ENCODE data around the gene CST7.

The CST7 gene

DNA sequence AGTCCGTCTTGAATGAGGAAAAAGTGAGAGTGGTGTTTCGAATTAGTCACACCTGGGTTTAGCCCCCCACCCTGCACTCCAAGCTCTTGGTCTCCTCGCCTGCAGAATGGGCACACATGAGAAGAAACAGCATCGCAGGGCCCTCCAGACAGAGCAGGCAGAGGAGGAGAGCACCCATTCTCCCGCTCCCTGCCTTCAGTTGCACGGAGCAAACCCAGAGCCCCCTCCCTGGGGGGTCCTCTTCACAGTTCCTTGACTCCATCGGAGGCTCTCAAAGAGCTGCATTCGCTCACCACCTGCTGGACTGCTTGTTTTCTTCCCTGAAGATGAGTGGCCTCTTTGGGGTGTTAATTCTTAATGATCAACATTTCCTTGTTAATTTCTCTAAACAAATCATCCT is 5.1 kb downstream of the CST7 start:
- in situ Hi-C loops (cut with HindIII; ENCODE audit: low pct_ligation_motif_present, low sequenced_read_pairs), result no loop called here
- TF ChIP-seq, protein P1, sequence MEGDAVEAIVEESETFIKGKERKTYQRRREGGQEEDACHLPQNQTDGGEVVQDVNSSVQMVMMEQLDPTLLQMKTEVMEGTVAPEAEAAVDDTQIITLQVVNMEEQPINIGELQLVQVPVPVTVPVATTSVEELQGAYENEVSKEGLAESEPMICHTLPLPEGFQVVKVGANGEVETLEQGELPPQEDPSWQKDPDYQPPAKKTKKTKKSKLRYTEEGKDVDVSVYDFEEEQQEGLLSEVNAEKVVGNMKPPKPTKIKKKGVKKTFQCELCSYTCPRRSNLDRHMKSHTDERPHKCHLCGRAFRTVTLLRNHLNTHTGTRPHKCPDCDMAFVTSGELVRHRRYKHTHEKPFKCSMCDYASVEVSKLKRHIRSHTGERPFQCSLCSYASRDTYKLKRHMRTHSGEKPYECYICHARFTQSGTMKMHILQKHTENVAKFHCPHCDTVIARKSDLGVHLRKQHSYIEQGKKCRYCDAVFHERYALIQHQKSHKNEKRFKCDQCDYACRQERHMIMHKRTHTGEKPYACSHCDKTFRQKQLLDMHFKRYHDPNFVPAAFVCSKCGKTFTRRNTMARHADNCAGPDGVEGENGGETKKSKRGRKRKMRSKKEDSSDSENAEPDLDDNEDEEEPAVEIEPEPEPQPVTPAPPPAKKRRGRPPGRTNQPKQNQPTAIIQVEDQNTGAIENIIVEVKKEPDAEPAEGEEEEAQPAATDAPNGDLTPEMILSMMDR (IDR thresholded peaks at IDR 0.05; ENCODE audit: low read depth, low read length, missing control alignments), result no peak
- no peak overlapping the region for H3K4me3 ChIP-seq (ENCODE audit: low read depth, low read length)
- no peaks in the 10 kb centered on the region for H3K36me3 ChIP-seq (replicated peaks)
- no peak for DNase-seq
- H3K27me3 ChIP-seq (replicated peaks), result no peaks in the 10 kb centered on the region
- no peak overlapping the region for H3K27ac ChIP-seq

DNA sequence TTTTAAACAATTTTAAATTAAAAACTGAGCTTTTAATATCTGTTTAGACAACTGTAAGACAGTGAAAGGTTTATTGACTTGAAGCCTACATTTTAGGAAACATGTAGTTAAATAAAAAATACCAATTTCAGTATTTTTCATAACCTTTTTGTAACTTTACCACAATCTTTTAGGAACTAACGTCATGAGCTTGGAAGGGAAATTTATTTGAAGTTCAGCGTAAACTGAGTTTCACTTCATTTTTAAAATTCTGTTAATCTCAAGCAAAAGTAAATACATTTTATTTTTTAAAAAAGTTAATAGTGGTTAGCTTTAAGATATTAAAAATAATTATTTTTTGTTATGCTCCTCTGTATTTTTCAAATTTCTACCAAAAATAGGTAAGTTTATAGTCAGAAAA is 5.5 kb downstream of the CST7 start:
- H3K27ac ChIP-seq, result no peak overlapping the region
- TF ChIP-seq, protein P1 (IDR thresholded peaks at IDR 0.05; ENCODE audit: low read depth, low read length, missing control alignments), result no peak
- DNase-seq, result no peak
- in situ Hi-C loops (cut with HindIII; ENCODE audit: low pct_ligation_motif_present, low sequenced_read_pairs), result no loop called here
- H3K4me3 ChIP-seq (ENCODE audit: low read depth, low read length), result no peak overlapping the region
- H3K27me3 ChIP-seq (replicated peaks), result no peaks in the 10 kb centered on the region
- peaks cover 2% of the 10 kb centered on the region for H3K36me3 ChIP-seq (replicated peaks)

DNA sequence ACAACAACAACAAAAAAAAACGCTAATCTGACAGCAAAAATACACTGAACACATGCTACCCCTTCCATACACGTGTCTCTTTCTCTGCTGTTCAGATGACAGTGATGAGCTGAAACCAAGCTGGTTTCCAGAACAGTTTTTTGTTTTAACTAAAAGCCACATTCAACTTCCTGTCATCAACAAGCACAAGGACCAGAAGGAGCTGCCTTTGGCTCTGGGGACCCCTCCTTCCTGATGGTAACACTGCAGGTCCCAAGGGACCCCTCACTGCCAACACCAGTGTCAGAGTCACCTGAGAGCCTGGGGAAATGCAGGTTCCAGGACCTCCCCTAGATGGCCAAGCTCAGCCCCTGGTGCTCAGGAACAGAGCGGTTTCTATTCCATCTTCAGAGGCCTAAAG is 6.0 kb downstream of the CST7 start:
- in situ Hi-C loops (cut with HindIII; ENCODE audit: low pct_ligation_motif_present, low sequenced_read_pairs), result no loop called here
- Histone ChIP-seq H3K4me3 (ENCODE audit: low read depth, low read length) (no peak overlapping the region), H3K27me3 (replicated peaks) (no peaks in the 10 kb centered on the region), H3K27ac (no peak overlapping the region), H3K36me3 (replicated peaks) (peaks cover 2% of the 10 kb centered on the region)
- TF ChIP-seq, protein P1 (IDR thresholded peaks at IDR 0.05; ENCODE audit: low read depth, low read length, missing control alignments), result no peak
- no peak for DNase-seq

DNA sequence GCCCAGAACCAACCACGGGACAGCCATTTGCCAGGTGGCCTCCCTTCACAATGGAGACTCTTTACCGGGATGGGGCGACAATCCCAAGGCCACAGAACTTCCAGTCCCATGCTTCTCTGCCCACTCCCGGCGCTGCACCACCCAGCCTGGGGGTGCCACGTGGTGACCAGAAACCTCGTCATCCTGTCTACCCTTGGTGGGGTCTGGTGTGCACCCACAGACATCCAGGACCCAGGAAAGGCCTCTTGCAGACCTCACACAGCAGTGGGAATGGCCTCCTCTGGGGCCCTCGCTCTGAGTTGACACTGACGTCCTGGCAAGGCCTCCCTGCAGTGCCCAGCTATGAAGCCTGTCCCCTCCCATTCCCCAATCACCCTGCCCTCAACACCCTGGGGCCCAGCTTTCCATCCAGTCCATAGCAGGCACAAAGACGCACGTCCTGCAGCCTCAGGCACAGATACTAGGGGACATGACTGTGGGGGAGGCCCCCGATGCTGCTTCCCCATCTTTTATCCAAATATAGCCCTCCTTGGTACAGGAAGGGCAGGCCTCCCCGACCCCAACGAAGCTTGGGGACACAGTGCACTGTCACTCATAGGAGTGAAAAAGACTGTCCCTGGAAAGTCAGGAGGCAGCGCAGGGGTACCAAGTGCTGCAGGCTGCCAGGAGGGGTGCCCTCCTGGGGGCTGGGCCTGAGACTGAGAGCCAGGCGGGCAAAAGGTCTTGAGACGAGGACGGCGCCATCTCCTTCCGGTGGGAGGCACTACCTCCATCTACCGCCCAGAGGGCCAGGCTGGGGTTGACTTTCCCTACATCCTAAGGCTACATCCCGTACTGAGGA is 7.2 kb downstream of the CST7 start:
- H3K27ac ChIP-seq, result no peak overlapping the region
- in situ Hi-C loops (cut with HindIII; ENCODE audit: low pct_ligation_motif_present, low sequenced_read_pairs), result no loop called here
- H3K27me3 ChIP-seq (replicated peaks), result no peaks in the 10 kb centered on the region
- TF ChIP-seq, protein P1 (IDR thresholded peaks at IDR 0.05; ENCODE audit: low read depth, low read length, missing control alignments), result no peak
- no peak for DNase-seq
- H3K36me3 ChIP-seq (replicated peaks), result peaks cover 2% of the 10 kb centered on the region
- no peak overlapping the region for H3K4me3 ChIP-seq (ENCODE audit: low read depth, low read length)

DNA sequence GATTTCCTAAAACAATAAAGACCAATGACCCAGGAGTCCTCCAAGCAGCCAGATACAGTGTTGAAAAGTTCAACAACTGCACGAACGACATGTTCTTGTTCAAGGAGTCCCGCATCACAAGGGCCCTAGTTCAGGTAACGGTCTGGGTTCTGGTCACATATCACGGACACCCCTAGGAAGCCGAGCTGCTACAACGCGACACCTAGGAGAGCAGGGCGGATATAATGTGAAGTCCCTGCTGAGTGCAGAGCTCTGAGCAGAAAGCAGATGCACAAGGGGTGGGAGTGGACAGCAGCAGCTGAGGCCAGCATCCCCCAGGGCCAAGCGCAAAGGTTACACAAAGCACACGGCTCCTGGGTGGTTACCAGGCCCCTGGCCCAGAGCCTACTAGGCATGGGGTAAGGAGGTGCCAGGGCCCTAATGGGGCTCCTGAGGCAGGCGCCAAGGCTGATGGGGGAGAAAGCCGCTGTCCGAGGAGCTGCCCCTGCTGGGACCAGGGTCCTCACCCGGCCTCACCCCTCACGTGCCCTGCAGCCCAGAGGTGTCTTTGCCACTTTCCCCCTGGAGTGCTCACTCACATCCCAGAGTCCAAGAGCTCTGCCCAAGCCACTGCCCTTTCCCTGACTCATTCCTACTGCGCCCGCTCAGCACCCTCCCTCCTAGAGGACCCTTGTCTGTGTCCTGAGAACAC is 8.4 kb downstream of the CST7 start:
- Histone ChIP-seq H3K27ac (no peak overlapping the region), H3K27me3 (replicated peaks) (no peaks in the 10 kb centered on the region), H3K36me3 (replicated peaks) (peaks cover 2% of the 10 kb centered on the region), H3K4me3 (ENCODE audit: low read depth, low read length) (no peak overlapping the region)
- DNase-seq, result no peak
- in situ Hi-C loops (cut with HindIII; ENCODE audit: low pct_ligation_motif_present, low sequenced_read_pairs), result no loop called here
- TF ChIP-seq, protein P1 (IDR thresholded peaks at IDR 0.05; ENCODE audit: low read depth, low read length, missing control alignments), result no peak

All from brain microvascular endothelial cell (primary cell).